Measurements from ENCODE around the gene C12orf43. TPM values are rescaled to one million over a fixed set of nuclear protein-coding genes. Genes with fewer than 3 reads are reported as not detected.

C12orf43 gene
- total and polyA plus RNA-seq, 4 donors = 6.8 to 8.2 (median 7.6) TPM

DNA sequence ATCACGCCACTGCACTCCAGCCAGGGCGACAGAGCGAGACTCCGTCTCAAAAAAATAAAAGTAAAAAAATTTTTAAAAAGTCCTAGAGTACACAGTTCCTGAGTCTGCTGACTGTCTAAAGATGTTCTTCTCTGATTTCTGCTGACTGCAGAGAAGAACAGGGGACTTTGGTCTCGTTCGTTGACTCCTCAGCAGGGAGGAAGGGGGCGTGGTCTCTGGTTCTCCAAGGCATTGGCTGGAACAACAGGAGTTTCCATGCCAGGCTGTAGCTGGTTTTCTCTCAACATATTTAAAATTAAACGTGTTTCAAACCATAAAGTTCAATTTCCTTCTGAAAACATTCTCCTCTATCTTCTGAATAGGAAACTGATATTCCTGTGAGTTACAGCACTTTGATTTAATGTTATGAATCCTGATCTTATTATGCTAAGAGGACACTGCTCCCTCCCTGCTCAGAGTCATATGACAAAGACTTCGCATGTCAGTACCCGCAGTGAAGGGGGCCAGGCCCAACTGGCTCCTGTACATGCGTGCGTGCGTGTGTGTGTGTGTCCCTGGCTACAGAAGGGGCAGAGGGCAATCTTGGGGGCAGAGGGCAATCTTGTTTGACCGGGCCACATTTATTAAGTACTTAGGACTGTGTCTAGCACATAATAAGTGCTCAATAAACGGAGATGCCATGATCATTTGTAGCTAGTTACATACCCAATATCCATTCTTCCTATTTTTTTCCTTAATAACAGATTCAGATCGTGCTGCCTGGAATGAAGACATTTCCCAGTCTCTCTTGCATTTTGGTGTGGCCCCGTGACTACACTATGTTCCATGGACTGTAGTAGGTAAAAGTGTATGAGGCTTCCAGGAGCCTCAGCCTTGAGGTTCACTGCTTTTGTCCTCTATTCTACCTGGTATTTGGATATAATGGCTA, 54.4 kb downstream of the C12orf43 start:
- H3K36me3 ChIP-seq (ENCODE audit: control insufficient read depth in 4 of 4, insufficient read depth in 3 of 4, low read depth in 1 of 4, low read length in 3 of 4) = no peaks in the 10 kb centered on the region
- H3K27ac ChIP-seq (ENCODE audit: low read depth in 1 of 2, low read length in 2 of 2) = peak overlapping the region in 1 of 2 donors; percentile 2
- peak in 1 of 2 donors; percentile 38 for TF ChIP-seq RXRA (IDR thresholded peaks at IDR 0.05)
- TF ChIP-seq GABPA (IDR thresholded peaks at IDR 0.05 in 1 of 2, conservative IDR thresholded peaks at IDR 0.05 in 1 of 2) = no peak
- no peak for TF ChIP-seq FOXA1 (IDR thresholded peaks at IDR 0.05)
- TF ChIP-seq SP1 (IDR thresholded peaks at IDR 0.05) = peak; percentile 49
- TF ChIP-seq, protein P1, sequence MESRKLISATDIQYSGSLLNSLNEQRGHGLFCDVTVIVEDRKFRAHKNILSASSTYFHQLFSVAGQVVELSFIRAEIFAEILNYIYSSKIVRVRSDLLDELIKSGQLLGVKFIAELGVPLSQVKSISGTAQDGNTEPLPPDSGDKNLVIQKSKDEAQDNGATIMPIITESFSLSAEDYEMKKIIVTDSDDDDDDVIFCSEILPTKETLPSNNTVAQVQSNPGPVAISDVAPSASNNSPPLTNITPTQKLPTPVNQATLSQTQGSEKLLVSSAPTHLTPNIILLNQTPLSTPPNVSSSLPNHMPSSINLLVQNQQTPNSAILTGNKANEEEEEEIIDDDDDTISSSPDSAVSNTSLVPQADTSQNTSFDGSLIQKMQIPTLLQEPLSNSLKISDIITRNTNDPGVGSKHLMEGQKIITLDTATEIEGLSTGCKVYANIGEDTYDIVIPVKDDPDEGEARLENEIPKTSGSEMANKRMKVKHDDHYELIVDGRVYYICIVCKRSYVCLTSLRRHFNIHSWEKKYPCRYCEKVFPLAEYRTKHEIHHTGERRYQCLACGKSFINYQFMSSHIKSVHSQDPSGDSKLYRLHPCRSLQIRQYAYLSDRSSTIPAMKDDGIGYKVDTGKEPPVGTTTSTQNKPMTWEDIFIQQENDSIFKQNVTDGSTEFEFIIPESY (IDR thresholded peaks at IDR 0.05) = no peak
- TF ChIP-seq, protein P2, sequence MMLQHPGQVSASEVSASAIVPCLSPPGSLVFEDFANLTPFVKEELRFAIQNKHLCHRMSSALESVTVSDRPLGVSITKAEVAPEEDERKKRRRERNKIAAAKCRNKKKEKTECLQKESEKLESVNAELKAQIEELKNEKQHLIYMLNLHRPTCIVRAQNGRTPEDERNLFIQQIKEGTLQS (IDR thresholded peaks at IDR 0.05) = no peak
- TF ChIP-seq RAD21 (IDR thresholded peaks at IDR 0.05) = peak; percentile 12 to 23
- TF ChIP-seq HNF4A (conservative IDR thresholded peaks at IDR 0.05) = peak; percentile 62 to 84
- TF ChIP-seq JUND (IDR thresholded peaks at IDR 0.05) = peak in 1 of 2 donors; percentile 8
- no peak for TF ChIP-seq YY1 (IDR thresholded peaks at IDR 0.05)
- TF ChIP-seq, protein P3, sequence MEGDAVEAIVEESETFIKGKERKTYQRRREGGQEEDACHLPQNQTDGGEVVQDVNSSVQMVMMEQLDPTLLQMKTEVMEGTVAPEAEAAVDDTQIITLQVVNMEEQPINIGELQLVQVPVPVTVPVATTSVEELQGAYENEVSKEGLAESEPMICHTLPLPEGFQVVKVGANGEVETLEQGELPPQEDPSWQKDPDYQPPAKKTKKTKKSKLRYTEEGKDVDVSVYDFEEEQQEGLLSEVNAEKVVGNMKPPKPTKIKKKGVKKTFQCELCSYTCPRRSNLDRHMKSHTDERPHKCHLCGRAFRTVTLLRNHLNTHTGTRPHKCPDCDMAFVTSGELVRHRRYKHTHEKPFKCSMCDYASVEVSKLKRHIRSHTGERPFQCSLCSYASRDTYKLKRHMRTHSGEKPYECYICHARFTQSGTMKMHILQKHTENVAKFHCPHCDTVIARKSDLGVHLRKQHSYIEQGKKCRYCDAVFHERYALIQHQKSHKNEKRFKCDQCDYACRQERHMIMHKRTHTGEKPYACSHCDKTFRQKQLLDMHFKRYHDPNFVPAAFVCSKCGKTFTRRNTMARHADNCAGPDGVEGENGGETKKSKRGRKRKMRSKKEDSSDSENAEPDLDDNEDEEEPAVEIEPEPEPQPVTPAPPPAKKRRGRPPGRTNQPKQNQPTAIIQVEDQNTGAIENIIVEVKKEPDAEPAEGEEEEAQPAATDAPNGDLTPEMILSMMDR (IDR thresholded peaks at IDR 0.05; ENCODE audit: low read depth, low read length, missing input control) = no peak
- TF ChIP-seq, protein P4, sequence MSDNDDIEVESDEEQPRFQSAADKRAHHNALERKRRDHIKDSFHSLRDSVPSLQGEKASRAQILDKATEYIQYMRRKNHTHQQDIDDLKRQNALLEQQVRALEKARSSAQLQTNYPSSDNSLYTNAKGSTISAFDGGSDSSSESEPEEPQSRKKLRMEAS (IDR thresholded peaks at IDR 0.05) = no peak
- TF ChIP-seq NR2F2 (IDR thresholded peaks at IDR 0.05) = peak; percentile 16
- WGBS = 26% methylated on average over 17 of the region's 17 CpGs
- no peaks in the 10 kb centered on the region for H3K9me3 ChIP-seq (ENCODE audit: control insufficient read depth in 4 of 4, low read length in 3 of 4)
- no peaks in the 10 kb centered on the region for H3K27me3 ChIP-seq (ENCODE audit: control insufficient read depth in 4 of 4, insufficient read depth in 4 of 4, low read length in 3 of 4)
- no peak overlapping the region for H3K9ac ChIP-seq (ENCODE audit: low read depth in 1 of 2, low read length in 2 of 2)
- no peak for DNase-seq (ENCODE audit: low spot score)
- H3K4me1 ChIP-seq (ENCODE audit: control insufficient read depth in 4 of 4, insufficient read depth in 4 of 4, low read length in 3 of 4) = peaks cover 6 to 11% (median 10%) of the 10 kb centered on the region in 4 donors
- H3K4me3 ChIP-seq (ENCODE audit: low read depth in 1 of 3, low read length in 3 of 3) = no peak overlapping the region

DNA sequence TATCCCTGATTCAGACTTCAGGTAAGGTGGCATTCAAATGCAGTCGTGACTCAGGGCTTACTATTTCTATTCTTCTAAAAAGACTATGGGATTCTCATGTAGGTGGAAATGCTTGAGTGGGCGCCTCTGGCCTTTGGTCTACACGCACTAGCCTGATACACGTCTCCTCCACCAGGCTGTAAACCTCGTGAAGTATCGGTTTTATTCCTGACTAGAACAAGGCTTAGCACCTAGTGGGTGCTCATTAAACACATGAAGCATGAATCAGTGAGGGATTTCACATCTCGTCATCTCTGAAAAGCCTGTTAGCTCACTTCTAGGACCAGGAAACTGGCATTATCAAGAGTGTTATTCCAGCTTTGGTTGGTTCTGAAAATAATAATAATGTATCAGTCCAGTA, 55.6 kb downstream of the C12orf43 start:
- Histone ChIP-seq H3K36me3 (ENCODE audit: control insufficient read depth in 4 of 4, insufficient read depth in 3 of 4, low read depth in 1 of 4, low read length in 3 of 4) (no peaks in the 10 kb centered on the region), H3K27ac (ENCODE audit: low read depth in 1 of 2, low read length in 2 of 2) (no peak overlapping the region), H3K4me3 (ENCODE audit: low read depth in 1 of 3, low read length in 3 of 3) (no peak overlapping the region), H3K9ac (ENCODE audit: low read depth in 1 of 2, low read length in 2 of 2) (no peak overlapping the region), H3K9me3 (ENCODE audit: control insufficient read depth in 4 of 4, low read length in 3 of 4) (no peaks in the 10 kb centered on the region), H3K27me3 (ENCODE audit: control insufficient read depth in 4 of 4, insufficient read depth in 4 of 4, low read length in 3 of 4) (no peaks in the 10 kb centered on the region), H3K4me1 (ENCODE audit: control insufficient read depth in 4 of 4, insufficient read depth in 4 of 4, low read length in 3 of 4) (peaks cover 6 to 11% (median 10%) of the 10 kb centered on the region in 4 donors)
- 64% methylated on average over 7 of the region's 7 CpGs for WGBS
- no peak for DNase-seq (ENCODE audit: low spot score)
- TF ChIP-seq, protein P4 (IDR thresholded peaks at IDR 0.05) = no peak
- TF ChIP-seq YY1 (IDR thresholded peaks at IDR 0.05) (no peak), TAF1 (conservative IDR thresholded peaks at IDR 0.05) (no peak), GABPA (IDR thresholded peaks at IDR 0.05 in 1 of 2, conservative IDR thresholded peaks at IDR 0.05 in 1 of 2) (no peak), EGR1 (IDR thresholded peaks at IDR 0.05; ENCODE audit: low read depth in 2 of 2) (no peak), SP1 (IDR thresholded peaks at IDR 0.05) (no peak), RXRA (IDR thresholded peaks at IDR 0.05) (no peak), JUND (IDR thresholded peaks at IDR 0.05) (no peak), FOXA2 (IDR thresholded peaks at IDR 0.05) (no peak), NR2F2 (IDR thresholded peaks at IDR 0.05) (no peak), HNF4G (IDR thresholded peaks at IDR 0.05) (no peak), RAD21 (IDR thresholded peaks at IDR 0.05) (no peak)
- TF ChIP-seq, protein P2 (IDR thresholded peaks at IDR 0.05) = no peak
- TF ChIP-seq, protein P1 (IDR thresholded peaks at IDR 0.05) = no peak
